GM19351 (cell line): ENCODE results near the gene VLDLR.

Experiments used
- ATAC-seq: cut with Tn5 transposase; IDR thresholded peaks from one replicate; pipeline ENCODE4 v1.9.1; 2021; ENCODE audit warnings: mild to moderate bottlenecking, moderate library complexity; ENCODE audit not compliant: unreplicated experiment

Gene VLDLR

DNA sequence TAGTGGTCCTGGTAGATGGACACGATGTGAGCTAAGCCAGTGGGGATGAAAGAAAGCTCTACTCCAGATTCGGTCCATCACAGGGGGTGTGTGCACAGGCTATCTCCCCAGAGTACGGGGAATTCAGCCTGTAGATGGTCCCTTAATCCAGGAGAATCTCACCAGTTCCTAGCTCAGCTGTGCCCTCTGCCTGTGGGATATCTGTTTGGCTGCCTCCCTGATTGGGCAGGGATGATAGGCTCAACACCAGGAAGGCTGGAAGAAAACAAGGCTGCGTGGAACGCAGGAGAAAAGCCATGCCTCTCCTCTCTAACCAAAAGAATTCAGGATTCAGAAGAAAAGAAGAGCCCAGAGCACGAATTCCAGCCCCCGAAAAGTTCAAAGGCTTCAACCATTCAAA is 40.9 kb downstream of the VLDLR start:
- ATAC-seq = no peak

DNA sequence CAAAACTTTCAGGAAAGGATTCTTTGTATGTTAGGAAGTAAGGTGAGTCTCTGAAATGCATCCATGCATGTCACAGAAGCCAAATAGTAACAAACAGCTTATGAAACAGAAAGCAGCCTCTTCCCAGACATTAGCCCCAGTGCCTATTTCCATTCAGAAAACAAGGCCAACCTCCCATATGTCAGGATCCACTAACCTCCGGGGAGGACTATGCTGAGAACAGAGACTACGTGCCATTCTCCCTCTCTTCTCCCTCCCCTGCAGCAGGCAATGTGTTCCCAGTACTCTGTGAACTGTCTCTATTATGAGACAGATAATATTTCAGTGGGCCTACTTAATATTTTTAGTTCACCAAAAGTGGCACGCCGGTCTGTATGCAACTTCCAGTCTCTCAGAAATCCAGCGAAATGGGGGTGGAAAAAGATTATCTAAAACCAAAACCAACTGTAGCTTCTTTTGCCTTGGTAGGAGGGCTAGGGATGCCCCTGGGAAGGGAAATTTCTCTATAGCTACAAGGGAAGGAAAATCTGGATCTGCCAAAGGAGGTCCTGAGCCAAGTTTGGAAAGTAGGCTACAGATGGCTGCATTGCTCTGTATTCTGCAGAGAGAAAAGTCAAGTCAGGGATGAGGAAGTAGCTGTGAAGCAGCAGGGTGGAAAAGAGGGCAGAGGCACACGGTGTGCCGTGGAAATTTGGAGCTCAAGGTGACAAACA is 42.0 kb downstream of the VLDLR start:
- no peak for ATAC-seq

DNA sequence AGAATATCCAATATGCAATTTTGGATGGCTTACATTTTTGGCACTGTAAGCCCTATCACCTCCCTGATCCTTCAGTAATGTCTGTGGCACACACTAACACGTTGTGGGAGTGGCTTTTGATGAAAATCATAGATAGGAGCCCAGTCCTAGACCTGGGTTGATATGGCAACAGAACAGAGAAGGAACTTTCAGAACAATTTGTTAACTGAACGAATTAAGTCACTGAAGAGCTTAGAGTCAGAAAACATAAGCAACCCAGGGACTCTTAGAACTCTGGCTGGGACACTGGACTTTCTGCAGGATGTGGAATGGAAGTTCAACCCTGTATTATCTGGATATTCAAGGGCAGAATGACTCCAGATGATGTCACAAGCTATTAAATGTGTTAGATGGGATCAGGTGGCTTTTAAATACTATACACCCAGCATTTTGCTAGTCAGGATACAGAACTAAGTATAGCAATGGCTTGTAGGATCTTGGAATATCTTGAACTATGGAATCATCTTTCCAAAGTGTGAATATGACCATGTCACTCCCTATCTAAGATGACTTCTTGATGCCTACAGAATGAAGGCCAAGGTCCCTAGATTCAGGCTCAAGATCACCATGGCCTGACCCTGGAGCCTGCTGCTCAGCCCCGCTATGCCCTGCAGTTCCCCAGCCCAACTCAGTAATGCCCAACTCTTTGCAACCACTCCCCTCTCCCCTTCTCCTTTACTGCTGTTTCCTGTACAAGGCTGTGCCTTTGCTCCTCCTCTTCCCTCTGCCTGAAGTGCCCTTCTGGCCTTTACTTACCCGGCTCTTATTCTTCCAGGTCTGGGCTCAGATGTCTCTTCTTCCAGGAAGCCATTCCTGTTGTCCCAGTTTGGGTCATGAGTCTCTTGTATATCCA is 42.8 kb downstream of the VLDLR start:
- ATAC-seq = no peak

- ATAC-seq = no peak
These were observed 45.0 kb downstream of the VLDLR start for GRCh38 chr9:2666569-2666968.

- ATAC-seq = no peak
These were observed 51.6 kb downstream of the VLDLR start for GRCh38 chr9:2673161-2673560.

- no peak for ATAC-seq
These were observed 52.7 kb downstream of the VLDLR start for GRCh38 chr9:2674141-2674824.

GRCh38 chr9:2675834-2676233 is 54.2 kb downstream of the VLDLR start:
- ATAC-seq = no peak

DNA sequence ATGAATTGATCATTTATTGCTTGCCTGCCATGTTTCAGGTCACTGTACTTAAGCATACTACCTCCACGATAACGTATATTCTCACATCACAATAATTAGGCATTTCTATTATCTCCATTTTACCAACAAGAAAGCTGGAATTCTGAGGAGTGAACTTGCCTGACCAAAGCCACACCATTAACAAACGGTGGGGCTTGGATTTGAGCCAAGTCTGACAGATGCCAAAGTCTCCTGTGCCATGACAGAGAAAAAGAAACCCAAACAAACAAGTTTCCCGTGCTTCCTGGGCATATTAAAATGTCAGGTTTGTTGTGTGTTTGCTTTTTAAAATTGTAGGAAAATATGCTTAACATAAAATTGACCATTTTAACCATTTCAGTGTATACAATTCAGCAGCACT is 54.9 kb downstream of the VLDLR start:
- ATAC-seq = no peak

- no peak for ATAC-seq
These were observed 56.6 kb downstream of the VLDLR start for GRCh38 chr9:2677915-2678889.

DNA sequence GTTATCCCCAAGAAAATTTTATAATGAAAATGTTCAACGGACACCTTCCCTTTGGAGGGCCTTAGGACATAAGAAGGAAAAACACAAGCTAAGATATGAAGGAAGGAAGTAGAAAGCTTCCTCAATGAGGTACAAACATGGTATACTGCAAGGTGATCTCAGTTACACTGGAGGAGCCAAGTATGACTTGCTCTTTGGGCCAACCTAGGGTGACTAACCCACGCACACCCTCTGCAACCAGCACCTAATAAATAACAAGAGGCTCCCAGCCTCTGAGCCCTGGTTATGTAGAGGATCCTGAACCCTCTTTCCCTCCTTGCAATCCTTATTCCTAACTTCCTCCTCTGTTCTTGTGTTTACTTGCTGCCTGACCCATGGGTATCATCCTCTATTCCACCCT is 57.4 kb downstream of the VLDLR start:
- no peak for ATAC-seq

DNA sequence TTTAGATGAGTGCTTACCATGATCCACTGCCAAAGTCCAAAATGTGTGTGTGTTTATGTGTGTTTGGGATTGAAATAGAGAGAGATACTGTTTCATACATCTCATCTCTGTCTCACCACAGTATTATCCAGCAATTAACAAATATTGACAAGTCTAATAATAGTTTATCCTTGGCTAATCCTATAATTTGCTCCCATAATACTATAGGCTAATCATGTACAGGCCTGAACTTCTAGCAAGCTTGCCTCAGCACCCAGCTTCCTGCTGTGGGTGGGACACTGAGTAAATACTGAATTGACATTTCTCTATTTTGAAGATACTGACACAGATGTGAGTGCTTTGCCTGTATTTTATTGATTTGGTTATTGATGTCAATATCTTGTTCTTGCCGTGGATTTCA is 60.4 kb downstream of the VLDLR start:
- ATAC-seq = no peak

GRCh38 chr9:2686911-2687310 is 65.3 kb downstream of the VLDLR start:
- ATAC-seq = no peak

- no peak for ATAC-seq
These were observed 67.0 kb downstream of the VLDLR start for GRCh38 chr9:2688636-2689035.

GRCh38 chr9:2691212-2691611 is 69.6 kb downstream of the VLDLR start:
- no peak for ATAC-seq

DNA sequence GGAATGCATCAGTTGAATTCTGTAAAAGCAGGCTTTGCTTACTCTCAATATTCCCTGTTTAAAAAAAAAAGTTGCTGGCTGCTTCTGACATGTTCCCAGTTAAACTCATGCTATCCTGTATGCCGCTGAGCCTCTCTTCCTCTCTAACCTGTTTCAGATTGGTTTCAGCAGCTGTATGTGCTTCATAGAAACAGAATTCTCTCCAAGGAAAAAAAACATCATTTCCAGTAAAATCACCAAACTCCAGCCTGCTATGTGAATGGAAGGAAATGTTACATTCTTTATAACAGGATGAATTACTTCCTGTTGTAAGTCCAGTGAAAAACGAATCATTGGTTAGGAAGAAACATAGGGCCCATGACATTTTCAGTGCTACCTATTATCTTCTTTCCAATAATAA is 70.0 kb downstream of the VLDLR start:
- ATAC-seq = no peak

GRCh38 chr9:2693056-2693455 is 71.5 kb downstream of the VLDLR start:
- no peak for ATAC-seq

DNA sequence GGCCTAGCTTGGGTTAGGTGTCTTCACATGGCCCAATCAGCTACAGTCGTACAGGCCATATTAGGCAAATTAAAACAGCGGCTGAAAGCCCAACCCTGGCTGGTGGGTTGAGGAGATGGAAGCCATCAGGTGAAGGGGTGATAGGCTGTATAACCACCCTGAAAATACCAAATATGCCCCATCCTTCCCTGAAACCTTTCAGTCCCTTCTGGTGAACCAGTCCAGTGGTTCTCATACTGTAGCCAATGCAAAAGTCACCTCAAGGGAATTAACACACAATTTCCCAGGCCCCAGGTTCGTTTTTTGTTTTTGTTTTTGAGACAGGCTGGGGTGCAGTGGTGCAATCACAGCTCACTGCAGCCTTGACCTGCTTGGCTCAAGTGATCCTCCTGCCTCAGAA is 75.9 kb downstream of the VLDLR start:
- peak; percentile 68 for ATAC-seq

- ATAC-seq = no peak
These were observed 78.8 kb downstream of the VLDLR start for GRCh38 chr9:2700398-2700797.

GRCh38 chr9:2700909-2701550 is 79.4 kb downstream of the VLDLR start:
- ATAC-seq = no peak

DNA sequence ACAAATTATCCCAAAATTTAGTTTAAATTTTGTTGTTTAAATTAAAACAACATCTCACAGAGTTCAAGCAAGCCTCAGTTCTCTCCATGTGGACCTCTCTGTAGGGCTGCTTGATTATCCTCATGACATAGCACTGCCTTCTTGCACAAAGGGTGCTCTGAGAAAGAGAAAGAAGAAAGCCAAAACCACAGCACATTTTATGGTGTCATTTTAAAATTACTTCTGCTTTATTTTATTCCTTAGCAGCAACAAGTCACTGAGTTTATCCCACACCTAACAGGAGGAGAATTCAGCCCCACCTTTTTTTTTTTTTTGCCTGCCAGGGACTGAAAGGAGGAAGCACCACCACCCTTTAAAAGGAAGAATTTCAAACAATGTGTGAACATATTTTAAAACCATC is 82.9 kb downstream of the VLDLR start:
- ATAC-seq = no peak
